ENCODE data around the gene HIKESHI.

DNA sequence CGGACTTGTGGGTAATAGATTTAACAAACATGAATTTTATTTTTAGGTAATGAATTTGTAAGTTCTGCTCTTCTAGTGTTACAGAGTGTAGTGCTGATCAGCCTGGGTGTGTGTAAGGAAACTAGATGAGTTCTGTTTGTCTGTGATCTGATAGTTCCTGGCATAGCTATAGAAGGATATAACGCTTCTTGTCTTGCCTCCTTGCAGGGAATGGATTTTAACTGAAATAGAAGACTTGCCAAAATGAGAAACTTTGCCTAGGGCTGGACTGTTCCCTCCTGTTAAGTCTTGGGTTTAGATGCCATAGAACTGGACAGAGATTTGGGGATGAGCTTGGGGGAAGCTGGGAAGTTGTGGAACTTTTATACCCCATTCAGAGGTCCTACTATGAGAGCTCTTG lies 84.2 kb downstream of the HIKESHI start:
- TF ChIP-seq EZH2 (IDR thresholded peaks at IDR 0.05; ENCODE audit: insufficient read depth, poor library complexity, severe bottlenecking) (no peak), EZH2phosphoT487 (IDR thresholded peaks at IDR 0.05; ENCODE audit: insufficient read depth, low read depth) (no peak)

Measured in GM23248 (cell line).